Measurements from ENCODE around the gene TNS2.

Gene TNS2

GRCh38 chr12:53051058-53051880 lies 1.4 kb downstream of the TNS2 start:
- no peak for TF ChIP-seq YY1 (IDR thresholded peaks at IDR 0.05; ENCODE audit: low read depth)
- TF ChIP-seq TAF1 (IDR thresholded peaks at IDR 0.05; ENCODE audit: low read depth) = no peak
- no peak for TF ChIP-seq ZBTB7A (IDR thresholded peaks at IDR 0.05; ENCODE audit: low read depth)
- no peak for TF ChIP-seq EGR1 (IDR thresholded peaks at IDR 0.05)
- no peak for TF ChIP-seq CEBPB (IDR thresholded peaks at IDR 0.05)
- TF ChIP-seq FOXM1 (IDR thresholded peaks at IDR 0.05; ENCODE audit: borderline replicate concordance, low read depth) = no peak
- no peak for TF ChIP-seq CREB1 (IDR thresholded peaks at IDR 0.05; ENCODE audit: low read depth)
- no peak for TF ChIP-seq TEAD4 (IDR thresholded peaks at IDR 0.05)
- no peak for TF ChIP-seq RAD21 (IDR thresholded peaks at IDR 0.05; ENCODE audit: low read depth)
- TF ChIP-seq EP300 (IDR thresholded peaks at IDR 0.05; ENCODE audit: borderline replicate concordance) = no peak
- TF ChIP-seq NFIC (IDR thresholded peaks at IDR 0.05) = no peak
- TF ChIP-seq MAX (IDR thresholded peaks at IDR 0.05) = no peak
- TF ChIP-seq TCF12 (IDR thresholded peaks at IDR 0.05; ENCODE audit: low read depth) = no peak

- TF ChIP-seq YY1 (IDR thresholded peaks at IDR 0.05; ENCODE audit: low read depth) = no peak
- no peak for TF ChIP-seq REST (IDR thresholded peaks at IDR 0.05; ENCODE audit: low read depth)
- TF ChIP-seq NFIC (IDR thresholded peaks at IDR 0.05) = no peak
- TF ChIP-seq EGR1 (IDR thresholded peaks at IDR 0.05) = no peak
- TF ChIP-seq TCF12 (IDR thresholded peaks at IDR 0.05; ENCODE audit: low read depth) = no peak
- no peak for TF ChIP-seq RAD21 (IDR thresholded peaks at IDR 0.05; ENCODE audit: low read depth)
Measured at GRCh38 chr12:53051881-53052412, 2.1 kb downstream of the TNS2 start.

GRCh38 chr12:53052419-53053217 lies 2.8 kb downstream of the TNS2 start:
- peak; percentile 84 for TF ChIP-seq TCF12 (IDR thresholded peaks at IDR 0.05; ENCODE audit: low read depth)
- no peak for TF ChIP-seq TEAD4 (IDR thresholded peaks at IDR 0.05)
- no peak for TF ChIP-seq FOXM1 (IDR thresholded peaks at IDR 0.05; ENCODE audit: borderline replicate concordance, low read depth)
- no peak for TF ChIP-seq REST (IDR thresholded peaks at IDR 0.05; ENCODE audit: low read depth)
- no peak for TF ChIP-seq ZBTB7A (IDR thresholded peaks at IDR 0.05; ENCODE audit: low read depth)
- no peak for TF ChIP-seq RAD21 (IDR thresholded peaks at IDR 0.05; ENCODE audit: low read depth)
- no peak for TF ChIP-seq EGR1 (IDR thresholded peaks at IDR 0.05)
- no peak for TF ChIP-seq MAX (IDR thresholded peaks at IDR 0.05)
- no peak for TF ChIP-seq USF1 (IDR thresholded peaks at IDR 0.05)
- TF ChIP-seq NFIC (IDR thresholded peaks at IDR 0.05) = peak; percentile 92
- TF ChIP-seq CREB1 (IDR thresholded peaks at IDR 0.05; ENCODE audit: low read depth) = no peak
- no peak for TF ChIP-seq YY1 (IDR thresholded peaks at IDR 0.05; ENCODE audit: low read depth)
- TF ChIP-seq CEBPB (IDR thresholded peaks at IDR 0.05) = no peak
- peak; percentile 32; the same call in 1 of the 2 replicates for TF ChIP-seq EP300 (IDR thresholded peaks at IDR 0.05; ENCODE audit: borderline replicate concordance)
- TF ChIP-seq TAF1 (IDR thresholded peaks at IDR 0.05; ENCODE audit: low read depth) = no peak

GRCh38 chr12:53053218-53054111 lies 3.6 kb downstream of the TNS2 start:
- 0 out of 2 replicates have a peak, but pooled peaks have one; percentile 33 for TF ChIP-seq YY1 (IDR thresholded peaks at IDR 0.05; ENCODE audit: low read depth)
- TF ChIP-seq RAD21 (IDR thresholded peaks at IDR 0.05; ENCODE audit: low read depth) = peak; percentile 50
- TF ChIP-seq USF1 (IDR thresholded peaks at IDR 0.05) = peak; percentile 76
- peak; percentile 34; the same call in 1 of the 2 replicates for TF ChIP-seq TCF12 (IDR thresholded peaks at IDR 0.05; ENCODE audit: low read depth)
- no peak for TF ChIP-seq NFIC (IDR thresholded peaks at IDR 0.05)
